H9 (cell line): ENCODE data around the gene PPARA. TPM values are rescaled to one million over a fixed set of nuclear protein-coding genes. Genes with fewer than 3 reads are reported as not detected.
A peak's percentile ranks its signal among the peaks of the same experiment; 100 is the strongest.

Experiments used
- DNase-seq: peaks from one replicate; pipeline ENCODE4 v3.0.0-alpha.2; 2017
- H2AFZ ChIP-seq: one replicate; pipeline ENCODE4 v1.6.1; 2013; ENCODE audit warnings: mild to moderate bottlenecking, low read length, control low read depth, moderate library complexity
- H2AK5ac ChIP-seq: 2 replicates; pipeline ENCODE4 v1.6.1; 2013; ENCODE audit warnings: low read length, control low read depth, mixed read lengths; ENCODE audit not compliant: insufficient read length
- H2BK120ac ChIP-seq: one replicate; pipeline ENCODE4 v1.6.1; 2013; ENCODE audit warnings: low read depth, mild to moderate bottlenecking, low read length, control low read depth, inconsistent platforms; ENCODE audit not compliant: poor library complexity, severe bottlenecking
- H2BK12ac ChIP-seq: 2 replicates; pipeline ENCODE4 v1.6.1; 2013; ENCODE audit warnings: low read length, control low read depth, mixed read lengths, low read depth; ENCODE audit not compliant: insufficient read length
- H2BK15ac ChIP-seq: 2 replicates; pipeline ENCODE4 v1.6.1; 2013; ENCODE audit warnings: low read depth, low read length, control low read depth
- H2BK20ac ChIP-seq: one replicate; pipeline ENCODE4 v1.6.1; 2013; ENCODE audit warnings: low read depth, mild to moderate bottlenecking, low read length, control low read depth, inconsistent platforms; ENCODE audit not compliant: poor library complexity, severe bottlenecking
- H2BK5ac ChIP-seq: 2 replicates; pipeline ENCODE4 v1.6.1; 2013; ENCODE audit warnings: low read length, control low read depth, mixed read lengths; ENCODE audit not compliant: insufficient read length
- H3K14ac ChIP-seq: 2 replicates; pipeline ENCODE4 v1.6.1; 2013; ENCODE audit warnings: low read length, control low read depth; ENCODE audit not compliant: insufficient read depth
- H3K18ac ChIP-seq: 2 replicates; pipeline ENCODE4 v1.6.1; 2013; ENCODE audit warnings: low read depth, mild to moderate bottlenecking, mixed read lengths, low read length, control low read depth; ENCODE audit not compliant: insufficient read length
- H3K23ac ChIP-seq: 2 replicates; pipeline ENCODE4 v1.6.1; 2013; ENCODE audit warnings: low read length, control low read depth, mixed read lengths, low read depth; ENCODE audit not compliant: insufficient read length
- H3K23me2 ChIP-seq: 2 replicates; pipeline ENCODE4 v1.6.1; 2013; ENCODE audit warnings: low read depth, mild to moderate bottlenecking, mixed read lengths, low read length, control low read depth; ENCODE audit not compliant: insufficient read length, poor library complexity, severe bottlenecking
- H3K27ac ChIP-seq: 2 replicates; pipeline ENCODE4 v1.5.1; 2013; ENCODE audit warnings: low read length, control low read depth, mixed read lengths, low read depth; ENCODE audit not compliant: insufficient read length
- H3K27me3 ChIP-seq: 2 replicates; pipeline ENCODE4 v1.6.1; 2013; ENCODE audit warnings: low read length, control low read depth, inconsistent platforms; ENCODE audit not compliant: insufficient read depth
- H3K4ac ChIP-seq: 2 replicates; pipeline ENCODE4 v1.6.1; 2013; ENCODE audit warnings: low read depth, mild to moderate bottlenecking, control low read depth, inconsistent platforms, low read length, moderate library complexity
- H3K4me1 ChIP-seq: 2 replicates; pipeline ENCODE4 v1.6.1; 2013; ENCODE audit warnings: low read length, control low read depth, inconsistent platforms; ENCODE audit not compliant: insufficient read depth
- H3K4me2 ChIP-seq: 2 replicates; pipeline ENCODE4 v1.6.1; 2013; ENCODE audit warnings: low read length, control low read depth, mixed read lengths; ENCODE audit not compliant: insufficient read length, insufficient read depth
- H3K56ac ChIP-seq: 2 replicates; pipeline ENCODE4 v1.6.1; 2013; ENCODE audit warnings: low read depth, mild to moderate bottlenecking, mixed read lengths, low read length, control low read depth; ENCODE audit not compliant: insufficient read length
- H3K79me1 ChIP-seq: 2 replicates; pipeline ENCODE4 v1.6.1; 2013; ENCODE audit warnings: low read depth, mild to moderate bottlenecking, moderate library complexity, low read length, control low read depth, inconsistent platforms; ENCODE audit not compliant: insufficient read depth, poor library complexity, severe bottlenecking
- H3K79me2 ChIP-seq: 2 replicates; pipeline ENCODE4 v1.6.1; 2013; ENCODE audit warnings: low read length, control low read depth, inconsistent platforms; ENCODE audit not compliant: insufficient read depth
- H3K9ac ChIP-seq: 2 replicates; pipeline ENCODE4 v1.6.1; 2013; ENCODE audit warnings: low read length, control low read depth, mixed read lengths; ENCODE audit not compliant: insufficient read length; ENCODE audit errors: extremely low read depth
- H3K9me3 ChIP-seq: one replicate; pipeline ENCODE4 v1.6.1; 2013; ENCODE audit warnings: low read depth, low read length, inconsistent platforms; ENCODE audit not compliant: control insufficient read depth
- H3T11ph ChIP-seq: one replicate; pipeline ENCODE4 v1.6.1; 2013; ENCODE audit warnings: mild to moderate bottlenecking, low read length, control low read depth, inconsistent platforms
- H4K20me1 ChIP-seq: one replicate; pipeline ENCODE4 v1.6.1; 2013; ENCODE audit not compliant: control insufficient read depth, insufficient read length, insufficient read depth
- H4K5ac ChIP-seq: 2 replicates; pipeline ENCODE4 v1.6.1; 2013; ENCODE audit warnings: low read depth, mild to moderate bottlenecking, mixed read lengths, low read length, control low read depth; ENCODE audit not compliant: insufficient read length
- H4K8ac ChIP-seq: replicated peaks from 2 replicates; pipeline ENCODE4 v1.6.1; 2013; ENCODE audit warnings: low read length, control low read depth, mixed read lengths, low read depth; ENCODE audit not compliant: insufficient read length
- H4K91ac ChIP-seq: 2 replicates; pipeline ENCODE4 v1.6.1; 2013; ENCODE audit warnings: low read depth, mild to moderate bottlenecking, moderate library complexity, mixed read lengths, low read length, control low read depth; ENCODE audit not compliant: insufficient read length
- H3K27ac Mint-ChIP-seq, 3 experiments: 2 replicates in 2 of 3; 3 replicates in 1 of 3; pipeline ENCODE4 v1.8.0; 2020 to 2021; ENCODE audit warnings: mixed read lengths in 3 of 3, mild to moderate bottlenecking in 1 of 3, moderate library complexity in 1 of 3
- H3K27me3 Mint-ChIP-seq: 2 replicates; pipeline ENCODE4 v1.8.0; 2021; ENCODE audit warnings: low read depth, mild to moderate bottlenecking, moderate library complexity, mixed read lengths
- H3K36me3 Mint-ChIP-seq, 3 experiments: 2 replicates in 2 of 3; 3 replicates in 1 of 3; pipeline ENCODE4 v1.8.0; 2020 to 2021; ENCODE audit warnings: low read depth in 3 of 3, mixed read lengths in 3 of 3; ENCODE audit not compliant: insufficient read depth in 1 of 3
- H3K4me1 Mint-ChIP-seq, 2 experiments: 2 replicates each; pipeline ENCODE4 v1.8.0; 2020; ENCODE audit warnings: mixed read lengths in 2 of 2
- H3K4me3 Mint-ChIP-seq, 2 experiments: 2 replicates in 1 of 2; 3 replicates in 1 of 2; pipeline ENCODE4 v1.8.0; 2020 to 2021; ENCODE audit warnings: mild to moderate bottlenecking in 2 of 2, mixed read lengths in 2 of 2, moderate library complexity in 1 of 2
- H3K9me3 Mint-ChIP-seq, 2 experiments: 2 replicates in 1 of 2; 3 replicates in 1 of 2; pipeline ENCODE4 v1.8.0; 2020; ENCODE audit warnings: mild to moderate bottlenecking in 2 of 2, mixed read lengths in 2 of 2, moderate library complexity in 1 of 2
- WGBS: extraction: QIAGEN DNeasy Blood & Tissue Kit; methylation state at CpG from one replicate; pipeline ENCODE4 v1.1.7; 2013; ENCODE audit warnings: missing lambda C conversion rate, low lambda C conversion rate, mixed read lengths; ENCODE audit not compliant: insufficient read length; ENCODE audit errors: extremely low coverage; 5-methylcytosine and 5-hydroxymethylcytosine counted together
- total RNA-seq: library from RNA; stranded (reverse); gene quantifications from 2 replicates; pipeline ENCODE4 v1.2.1, GENCODE V29; 2021
- TF ChIP-seq, protein P1 (sequence below): fragments of 200-600 bp; sonication (generic); conservative IDR thresholded peaks from 3 replicates; pipeline ENCODE4 v1.8.0; 2021; ENCODE audit warnings: antibody characterized with exemption, mild to moderate bottlenecking

Gene PPARA
- total RNA-seq, 1 experiment from 2014 or later: 7.3 TPM

DNA sequence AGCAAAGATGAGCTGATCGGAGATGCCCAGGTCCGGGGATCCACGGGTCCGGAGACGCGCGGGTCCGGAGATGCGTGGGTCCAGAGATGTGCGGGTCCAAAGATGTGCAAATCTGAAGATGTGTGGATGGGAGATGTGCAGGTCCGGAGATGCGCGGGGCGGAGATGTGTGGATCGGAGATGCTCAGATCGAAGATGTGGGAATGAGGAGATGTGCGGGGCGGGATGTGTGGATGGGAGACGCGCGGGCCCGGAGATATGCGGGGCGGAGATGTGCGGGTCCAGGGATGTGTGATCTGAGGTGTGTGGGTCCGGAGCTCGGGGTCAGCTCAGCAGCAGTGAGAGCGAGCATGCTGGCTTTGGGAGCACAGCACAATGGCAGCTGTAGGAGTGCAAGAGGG is 64.3 kb downstream of the PPARA start:
- H3K23ac ChIP-seq: no peak overlapping the region
- peaks cover 10 to 36% (median 16%) of the 10 kb centered on the region in 3 experiments for H3K36me3 Mint-ChIP-seq
- WGBS: 100% methylated on average over 8 of the region's 28 CpGs

More for the DNA sequence above, 64.3 kb downstream of the PPARA start:
- H3K14ac ChIP-seq: no peak overlapping the region
- no peak overlapping the region for H2BK120ac ChIP-seq
- H3K27me3 ChIP-seq: no peaks in the 10 kb centered on the region
- H3K79me2 ChIP-seq: no peaks in the 10 kb centered on the region
- H3T11ph ChIP-seq: no peak overlapping the region
- H3K27ac ChIP-seq: no peak overlapping the region
- DNase-seq: no peak
- no peak overlapping the region for H3K18ac ChIP-seq
- no peaks in the 10 kb centered on the region for H3K23me2 ChIP-seq
- H3K56ac ChIP-seq: no peak overlapping the region
- H2AFZ ChIP-seq: no peak overlapping the region
- H3K4me2 ChIP-seq: no peak overlapping the region
- no peak overlapping the region for H4K8ac ChIP-seq
- H3K4me1 ChIP-seq: no peaks in the 10 kb centered on the region
- no peak overlapping the region for H2BK20ac ChIP-seq
- H4K5ac ChIP-seq: no peak overlapping the region
- Mint-ChIP-seq H3K4me1 (no peaks in the 10 kb centered on the region), H3K27ac (peak overlapping the region in 1 of 3 experiments; percentile 24; a peak in 1 of 7 replicates), H3K27me3 (no peaks in the 10 kb centered on the region; the same call in 1 of the 2 replicates), H3K9me3 (peaks cover 20 to 29% of the 10 kb centered on the region in 2 experiments), H3K4me3 (no peak overlapping the region)
- no peak overlapping the region for H2BK15ac ChIP-seq
- no peaks in the 10 kb centered on the region for H4K20me1 ChIP-seq
- TF ChIP-seq, protein P1, sequence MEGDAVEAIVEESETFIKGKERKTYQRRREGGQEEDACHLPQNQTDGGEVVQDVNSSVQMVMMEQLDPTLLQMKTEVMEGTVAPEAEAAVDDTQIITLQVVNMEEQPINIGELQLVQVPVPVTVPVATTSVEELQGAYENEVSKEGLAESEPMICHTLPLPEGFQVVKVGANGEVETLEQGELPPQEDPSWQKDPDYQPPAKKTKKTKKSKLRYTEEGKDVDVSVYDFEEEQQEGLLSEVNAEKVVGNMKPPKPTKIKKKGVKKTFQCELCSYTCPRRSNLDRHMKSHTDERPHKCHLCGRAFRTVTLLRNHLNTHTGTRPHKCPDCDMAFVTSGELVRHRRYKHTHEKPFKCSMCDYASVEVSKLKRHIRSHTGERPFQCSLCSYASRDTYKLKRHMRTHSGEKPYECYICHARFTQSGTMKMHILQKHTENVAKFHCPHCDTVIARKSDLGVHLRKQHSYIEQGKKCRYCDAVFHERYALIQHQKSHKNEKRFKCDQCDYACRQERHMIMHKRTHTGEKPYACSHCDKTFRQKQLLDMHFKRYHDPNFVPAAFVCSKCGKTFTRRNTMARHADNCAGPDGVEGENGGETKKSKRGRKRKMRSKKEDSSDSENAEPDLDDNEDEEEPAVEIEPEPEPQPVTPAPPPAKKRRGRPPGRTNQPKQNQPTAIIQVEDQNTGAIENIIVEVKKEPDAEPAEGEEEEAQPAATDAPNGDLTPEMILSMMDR: no peak
- H4K91ac ChIP-seq: no peak overlapping the region
- H2BK5ac ChIP-seq: no peak overlapping the region
- H3K79me1 ChIP-seq: no peaks in the 10 kb centered on the region
- no peaks in the 10 kb centered on the region for H3K9me3 ChIP-seq
- no peak overlapping the region for H2AK5ac ChIP-seq
- no peak overlapping the region for H3K4ac ChIP-seq
- H2BK12ac ChIP-seq: no peak overlapping the region
- H3K9ac ChIP-seq: no peak overlapping the region
